ENCODE data around the gene FAM76A.
"Not testable (repeated sequence)": the region's sequence is repeated elsewhere in the genome, so short reads cannot be mapped to it uniquely, and the experiment has no call there.

The FAM76A gene

GRCh38 chr1:27725374-27726172 is at the start of gene FAM76A:
Gene FAM76A (plus strand): TSS chr1:27725961. CDS start chr1:27726081, 120 bp downstream.
- peak; percentile 100 for DNase-seq

- DNase-seq, result no peak
These were observed 49.4 kb upstream of the FAM76A start for GRCh38 chr1:27676410-27676809.

- DNase-seq, result no peak
These were observed 47.0 kb upstream of the FAM76A start for GRCh38 chr1:27678747-27679146.

- DNase-seq, result not testable (repeated sequence)
These were observed 45.5 kb upstream of the FAM76A start for GRCh38 chr1:27680225-27680791.

- not testable (repeated sequence) for DNase-seq
These were observed 44.2 kb upstream of the FAM76A start for GRCh38 chr1:27681580-27681979.

- DNase-seq, result no peak
These were observed 43.3 kb upstream of the FAM76A start for GRCh38 chr1:27682351-27682944.

GRCh38 chr1:27684176-27684575 is 41.6 kb upstream of the FAM76A start:
- DNase-seq, result no peak

GRCh38 chr1:27686223-27686990 is 39.4 kb upstream of the FAM76A start:
- peak; percentile 33 for DNase-seq

- no peak for DNase-seq
These were observed 37.9 kb upstream of the FAM76A start for GRCh38 chr1:27687906-27688305.

GRCh38 chr1:27689423-27690173 is 36.2 kb upstream of the FAM76A start:
- peak; percentile 30 for DNase-seq

GRCh38 chr1:27690183-27690582 is 35.6 kb upstream of the FAM76A start:
- no peak for DNase-seq

- not testable (repeated sequence) for DNase-seq
These were observed 28.9 kb upstream of the FAM76A start for GRCh38 chr1:27696835-27697234.

- no peak for DNase-seq
These were observed 20.8 kb upstream of the FAM76A start for GRCh38 chr1:27704958-27705357.

- DNase-seq, result no peak
These were observed 20.2 kb upstream of the FAM76A start for GRCh38 chr1:27705545-27705944.

- no peak for DNase-seq
These were observed 15.2 kb upstream of the FAM76A start for GRCh38 chr1:27710574-27710973.

GRCh38 chr1:27713139-27713725 is 12.5 kb upstream of the FAM76A start:
- DNase-seq, result no peak

GRCh38 chr1:27713869-27714513 is 11.8 kb upstream of the FAM76A start:
- no peak for DNase-seq

GRCh38 chr1:27716262-27716895 is 9.4 kb upstream of the FAM76A start:
- DNase-seq, result no peak

GRCh38 chr1:27719286-27720251 is 6.2 kb upstream of the FAM76A start:
- no peak for DNase-seq

- DNase-seq, result peak; percentile 79
These were observed 794 bp upstream of the FAM76A start for GRCh38 chr1:27724961-27725373.

Measured in right hindlimb (tissue), 1 donor.